ENCODE data around the gene RASA1.
A peak's percentile ranks its signal among the peaks of the same experiment; 100 is the strongest.

Gene RASA1

DNA sequence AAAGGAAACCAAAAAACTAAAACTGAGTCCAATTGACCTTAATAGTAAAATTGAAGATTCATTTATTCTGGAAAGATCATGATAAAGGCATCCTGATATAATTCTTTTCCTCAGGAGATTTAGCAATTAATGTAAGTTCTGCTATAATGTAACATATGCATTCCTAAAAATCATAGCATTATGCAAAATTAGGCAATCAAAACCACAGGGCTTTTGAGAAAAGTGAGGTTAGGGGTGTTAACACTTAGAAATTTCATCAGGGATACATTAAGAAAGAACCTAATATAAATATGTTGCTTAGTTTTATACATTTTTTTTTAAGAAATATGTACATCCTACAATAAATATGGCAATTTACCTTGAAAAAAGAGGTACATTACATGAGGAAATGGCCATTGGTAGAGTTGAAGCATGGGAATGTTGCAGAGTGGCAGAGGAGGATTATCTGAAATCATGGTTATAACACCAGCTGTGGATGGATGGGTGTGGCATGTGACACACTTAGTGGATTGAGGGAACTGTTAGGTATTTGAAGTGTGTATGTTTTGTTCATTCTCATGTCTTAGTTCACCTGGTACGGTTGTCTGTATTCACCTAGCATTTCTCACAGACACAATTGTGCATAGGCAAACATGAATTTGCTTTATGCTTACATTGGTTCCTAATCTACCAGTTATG is 94.0 kb downstream of the RASA1 start:
- no peak for DNase-seq

DNA sequence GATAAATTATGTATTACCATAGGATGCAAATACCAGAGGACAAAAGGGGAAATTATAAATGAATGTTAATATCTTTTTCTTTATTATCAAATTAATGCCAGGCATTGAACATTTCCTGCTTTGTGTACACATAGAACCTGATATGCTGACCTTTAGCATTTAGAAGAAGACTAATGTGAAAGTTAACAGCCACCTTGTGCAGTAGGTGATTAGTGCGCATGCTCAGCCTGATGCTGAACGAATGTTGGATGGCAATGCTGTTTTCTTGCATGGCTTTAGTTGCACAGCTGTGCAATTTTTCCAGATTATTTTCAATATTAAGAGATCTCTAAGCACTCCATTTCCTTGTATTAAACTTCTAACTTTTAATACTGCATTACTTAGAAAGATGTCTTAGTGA is 99.6 kb downstream of the RASA1 start:
- no peak for DNase-seq

DNA sequence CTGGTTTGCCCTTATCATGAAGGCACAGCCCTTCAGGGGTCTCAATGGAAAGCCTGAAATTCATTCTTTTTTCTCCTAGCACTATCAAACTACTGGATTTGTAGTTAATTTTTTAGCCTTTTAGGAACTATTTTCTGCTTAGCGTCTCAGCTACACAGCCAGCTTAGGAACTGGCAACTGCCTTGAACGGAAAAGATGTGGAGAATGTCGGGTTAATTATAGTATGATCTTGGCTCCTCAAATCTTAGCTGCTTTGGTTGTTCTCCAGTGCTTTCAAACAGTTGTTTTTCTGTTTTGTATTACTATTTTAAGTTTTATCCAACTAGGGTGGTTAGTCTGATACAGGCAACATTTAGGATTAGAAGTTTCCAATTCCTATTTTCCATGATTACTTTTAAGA is 100.9 kb downstream of the RASA1 start:
- DNase-seq: no peak

DNA sequence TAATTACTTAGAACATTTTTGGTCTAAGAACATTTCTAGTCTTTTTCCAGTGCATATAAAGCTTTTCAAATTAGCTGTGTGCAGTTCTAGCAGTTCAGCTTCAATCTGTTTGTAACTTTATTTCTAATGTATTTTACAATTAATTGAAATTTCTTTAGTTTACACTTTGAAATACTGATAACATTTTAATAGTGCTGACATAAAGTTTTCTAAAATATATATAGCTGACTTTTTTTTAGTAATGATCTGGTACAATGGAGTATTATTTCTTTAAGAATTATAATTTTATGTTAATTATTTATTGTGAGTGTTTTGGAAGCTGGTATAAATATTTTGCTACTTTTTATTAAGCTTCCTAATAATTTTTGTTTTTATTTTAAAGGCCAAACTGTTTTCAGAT is 101.7 kb downstream of the RASA1 start:
- DNase-seq: no peak

GRCh38 chr5:87372705-87373104 is 105.0 kb downstream of the RASA1 start:
- no peak for DNase-seq

DNA sequence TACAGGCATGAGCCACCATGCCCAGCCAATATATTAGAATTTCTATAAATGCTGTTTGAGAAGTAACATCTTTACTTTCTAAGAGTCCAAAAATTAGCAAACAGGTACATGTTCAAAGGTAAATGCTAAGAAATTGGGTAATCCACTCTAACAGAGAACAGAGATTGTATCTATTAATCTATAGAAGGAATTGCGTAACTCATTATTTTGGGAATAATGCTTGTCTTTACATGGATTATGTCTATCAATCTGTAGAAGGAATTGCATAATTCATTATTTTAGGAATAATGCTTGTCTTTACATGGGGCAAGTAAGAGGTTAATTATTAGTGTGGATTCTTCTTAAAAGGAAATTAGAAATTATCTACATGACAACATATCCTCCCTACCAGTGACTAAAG is 114.5 kb downstream of the RASA1 start:
- DNase-seq: no peak

DNA sequence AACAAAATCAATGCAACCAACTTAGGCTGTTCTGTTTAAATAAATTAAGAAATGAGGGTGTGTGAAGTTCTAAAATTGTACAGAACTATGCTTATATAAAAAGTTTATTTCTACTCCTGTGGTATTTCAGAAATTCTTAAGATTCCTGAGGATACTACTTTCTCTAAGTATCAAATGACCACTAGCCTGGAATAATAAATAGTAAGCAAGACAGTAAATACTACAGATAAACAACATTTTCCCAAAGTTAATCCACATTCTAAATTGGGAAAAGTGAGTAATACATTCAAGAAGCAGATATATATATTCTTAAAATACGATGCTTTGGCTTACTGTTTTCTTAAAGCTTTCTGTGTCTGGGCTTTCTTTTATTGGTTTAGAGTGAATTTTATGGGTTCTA is 115.5 kb downstream of the RASA1 start:
- no peak for DNase-seq

- no peak for DNase-seq
Measured at GRCh38 chr5:87385802-87386201, 118.1 kb downstream of the RASA1 start.

- DNase-seq: no peak
Measured at GRCh38 chr5:87388129-87388528, 120.4 kb downstream of the RASA1 start.

GRCh38 chr5:87389296-87390034 is 121.8 kb downstream of the RASA1 start:
- no peak for DNase-seq

DNA sequence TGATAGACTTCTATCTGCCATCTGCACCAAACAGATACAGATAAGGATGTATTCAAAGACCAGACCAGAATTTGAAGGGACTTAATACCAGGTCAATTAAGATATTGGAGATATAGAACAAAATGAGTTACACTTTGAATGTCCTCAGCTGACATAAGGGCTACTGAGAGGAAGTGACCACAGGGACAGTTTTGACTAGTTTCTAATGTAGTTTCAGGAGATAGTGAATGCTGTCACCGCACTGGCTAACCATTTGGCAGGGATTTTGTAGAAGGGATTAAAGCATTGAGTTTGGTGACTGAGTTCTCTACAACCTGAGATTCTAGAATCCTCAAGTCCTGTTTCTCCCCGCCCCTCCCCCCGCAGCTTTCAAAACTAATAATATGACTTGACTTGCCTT is 122.4 kb downstream of the RASA1 start:
- no peak for DNase-seq

DNA sequence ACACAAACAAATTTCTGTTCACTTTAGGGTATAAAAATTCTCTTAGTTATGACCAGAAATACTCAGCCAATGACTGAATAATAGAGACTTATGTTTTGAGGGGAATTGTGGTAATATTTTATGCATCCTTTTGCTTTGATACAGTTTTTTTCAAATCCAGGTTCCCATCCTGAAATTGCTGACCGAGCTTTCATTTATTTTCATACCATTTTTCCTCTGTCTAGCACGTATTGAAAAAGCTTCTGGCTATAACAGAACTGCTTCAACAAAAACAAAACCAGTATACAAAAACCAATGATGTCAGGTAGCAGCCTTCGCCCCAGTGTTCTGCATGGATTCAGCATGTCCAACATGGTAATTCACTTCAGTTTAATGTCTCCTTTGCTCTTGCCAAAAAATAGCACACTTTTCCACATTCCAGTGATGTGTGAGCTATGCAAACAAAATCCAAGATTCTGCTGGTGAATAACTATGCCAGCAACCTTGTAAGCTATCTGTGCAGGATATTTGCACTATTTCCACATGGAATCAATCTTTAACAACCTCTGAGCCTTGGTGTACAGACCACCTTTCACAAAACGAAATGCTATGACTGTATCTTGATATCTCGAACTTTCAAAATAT is 123.0 kb downstream of the RASA1 start:
- DNase-seq: no peak

DNA sequence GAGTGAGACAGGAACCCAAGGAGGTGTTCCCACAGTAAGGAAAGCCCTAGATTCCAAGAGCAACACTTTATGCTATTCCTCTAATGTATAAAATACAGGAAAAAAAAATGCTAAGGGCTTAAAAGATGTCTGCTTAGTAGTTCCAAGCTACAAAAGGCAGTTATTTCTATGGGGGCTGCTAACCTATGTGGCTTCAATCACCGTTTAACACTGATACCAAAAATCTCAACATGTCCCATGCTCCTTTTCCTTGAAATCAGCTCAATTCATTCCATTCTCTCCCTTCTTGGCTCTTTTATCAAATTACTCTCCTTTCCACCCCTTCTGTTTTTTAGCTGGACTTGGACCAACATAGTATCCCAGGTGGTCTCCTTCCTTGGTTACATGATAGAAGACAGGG is 124.5 kb downstream of the RASA1 start:
- no peak for DNase-seq

DNA sequence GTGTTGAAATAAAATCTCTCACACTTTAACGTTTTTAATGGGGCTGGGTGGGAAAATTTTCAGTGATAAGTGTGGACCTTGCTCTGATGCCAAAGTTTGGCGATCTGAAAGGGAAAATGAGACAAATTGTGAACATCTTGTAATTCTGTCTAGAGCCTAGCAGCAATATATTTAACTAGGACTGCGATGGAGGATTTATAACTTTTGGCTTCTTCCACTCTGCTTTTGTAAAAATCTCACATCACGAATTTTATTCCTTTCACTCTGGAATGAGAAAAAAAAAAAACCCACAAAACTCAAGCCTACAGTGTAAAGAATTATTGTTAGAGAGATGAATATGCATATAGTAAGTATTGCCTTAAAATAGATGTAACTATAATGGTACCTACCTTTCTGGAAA is 125.1 kb downstream of the RASA1 start:
- no peak for DNase-seq

- no peak for DNase-seq
Measured at GRCh38 chr5:87393331-87393730, 125.6 kb downstream of the RASA1 start.

DNA sequence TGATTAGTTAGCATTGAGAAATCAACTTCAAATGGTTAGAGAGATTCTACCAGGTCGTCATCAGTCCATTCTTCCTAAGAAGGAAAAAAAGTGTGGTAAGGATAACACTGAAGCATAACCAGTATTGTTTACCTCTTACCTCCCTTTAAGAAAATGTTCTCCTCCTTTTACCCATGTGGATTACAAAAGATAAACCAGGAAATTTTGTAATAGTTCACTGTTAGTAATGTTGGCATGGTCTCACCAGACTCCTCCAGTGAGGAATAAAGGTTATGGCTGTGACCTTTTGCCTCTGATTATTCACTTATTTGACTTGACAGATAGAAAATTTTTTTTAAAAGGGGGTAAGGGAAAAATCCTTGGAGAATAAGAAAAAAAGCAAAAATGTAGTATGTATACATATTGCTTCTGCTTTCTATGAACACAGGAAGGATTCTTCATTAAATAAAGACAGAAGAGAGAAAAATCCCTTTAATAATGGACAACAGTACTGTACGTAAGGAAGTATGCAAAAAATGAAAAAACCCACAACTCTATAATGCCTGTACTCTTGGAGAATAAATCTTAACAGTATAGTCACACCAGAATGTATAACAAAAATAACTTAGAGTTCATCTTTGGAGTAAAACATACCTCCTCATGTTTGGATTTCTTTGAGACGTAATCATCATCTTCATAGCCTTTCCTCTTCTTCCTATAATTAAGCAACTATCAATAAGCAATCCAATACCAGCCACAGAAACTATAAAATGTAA is 126.9 kb downstream of the RASA1 start:
- DNase-seq: no peak

DNA sequence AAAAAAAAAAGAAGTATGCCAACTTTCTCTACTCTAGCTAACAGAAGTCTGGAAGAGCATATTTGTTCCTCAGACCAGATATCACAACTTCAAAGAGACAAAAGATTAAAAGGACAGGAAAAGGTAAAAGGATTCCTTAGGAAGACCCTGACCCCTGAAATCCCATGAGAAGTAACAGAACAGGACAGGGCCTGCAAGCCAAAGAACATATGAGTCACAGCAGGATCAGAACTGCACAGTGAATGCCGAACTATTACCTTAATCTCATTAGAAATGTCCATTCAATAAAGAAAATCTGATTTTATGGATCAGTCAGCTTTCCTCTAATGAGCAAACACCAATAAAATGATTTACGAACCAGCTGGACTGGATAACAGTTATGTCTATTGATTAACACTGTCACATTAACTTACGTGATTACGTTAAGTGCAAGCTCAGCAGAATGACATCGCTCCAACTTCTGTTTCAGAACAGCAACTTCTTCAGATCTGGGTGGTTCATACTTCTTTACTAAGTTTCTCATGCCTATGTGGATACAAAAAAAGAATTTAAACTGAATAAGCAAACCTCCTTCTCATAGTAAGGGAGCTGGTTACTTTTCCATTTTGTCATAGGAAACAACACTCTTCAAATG is 131.4 kb downstream of the RASA1 start:
- DNase-seq: no peak

DNA sequence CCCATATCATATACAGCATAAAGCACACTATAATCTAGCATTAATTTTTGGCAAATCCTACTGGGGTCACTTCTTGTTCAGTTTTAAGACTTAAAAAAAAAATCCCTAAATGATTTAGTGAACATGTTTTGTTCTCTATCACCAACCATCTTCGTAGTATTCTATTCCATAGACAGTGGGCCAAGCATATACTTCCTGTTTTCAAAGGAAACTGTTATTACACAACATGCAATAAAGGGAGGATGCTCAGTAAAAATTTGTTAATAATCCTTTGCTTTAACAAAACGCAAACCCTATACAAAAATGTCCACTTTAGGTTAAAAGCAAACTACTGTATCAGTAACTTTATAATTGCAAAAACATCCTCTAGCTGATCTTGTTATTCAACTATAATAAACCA is 132.0 kb downstream of the RASA1 start:
- no peak for DNase-seq

DNA sequence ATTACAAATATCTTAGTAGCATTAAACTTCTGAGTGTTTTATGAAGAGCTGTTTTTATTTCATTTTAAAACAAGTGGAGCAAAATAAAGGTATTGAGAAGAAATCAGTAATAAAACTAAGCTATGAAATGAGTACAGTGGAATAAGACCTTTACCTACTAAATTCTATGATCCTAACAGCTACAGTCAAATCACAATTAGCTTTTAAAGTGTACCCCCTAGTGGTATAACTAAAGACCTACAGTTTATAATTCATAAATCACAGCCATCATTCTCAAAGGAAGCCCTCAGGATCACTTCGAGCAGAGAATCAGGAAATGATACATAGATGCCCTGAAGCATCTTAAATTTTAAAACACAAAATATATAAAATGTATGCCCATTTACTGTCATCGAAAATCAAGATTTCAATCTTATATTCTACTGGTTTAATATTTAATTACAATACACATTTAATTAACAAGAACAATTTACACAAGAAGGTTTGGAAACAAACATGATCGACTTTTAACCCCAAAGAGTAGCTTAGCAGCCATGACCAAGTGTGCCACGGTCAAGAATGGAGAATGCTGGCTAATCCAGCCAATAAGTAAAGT is 132.7 kb downstream of the RASA1 start:
- peak; percentile 48 for DNase-seq

DNA sequence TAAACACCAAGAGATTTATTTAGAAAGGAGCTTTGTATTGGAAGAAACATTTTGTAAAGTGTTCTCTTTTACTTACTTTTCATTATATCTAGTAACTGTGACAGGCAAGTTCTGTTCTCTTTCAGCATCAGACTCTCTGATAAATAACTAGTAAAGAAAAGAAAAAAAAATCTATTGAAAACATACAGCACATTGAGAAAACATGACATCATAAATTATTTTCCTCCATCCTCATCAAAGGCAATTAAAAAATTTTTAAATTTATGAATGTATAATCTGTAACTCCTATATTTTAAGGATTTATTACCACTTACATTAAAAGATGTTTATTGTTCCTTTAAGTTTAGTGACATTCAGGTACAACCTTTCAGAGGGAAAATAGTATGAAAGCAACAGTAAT is 133.9 kb downstream of the RASA1 start:
- DNase-seq: no peak

DNA sequence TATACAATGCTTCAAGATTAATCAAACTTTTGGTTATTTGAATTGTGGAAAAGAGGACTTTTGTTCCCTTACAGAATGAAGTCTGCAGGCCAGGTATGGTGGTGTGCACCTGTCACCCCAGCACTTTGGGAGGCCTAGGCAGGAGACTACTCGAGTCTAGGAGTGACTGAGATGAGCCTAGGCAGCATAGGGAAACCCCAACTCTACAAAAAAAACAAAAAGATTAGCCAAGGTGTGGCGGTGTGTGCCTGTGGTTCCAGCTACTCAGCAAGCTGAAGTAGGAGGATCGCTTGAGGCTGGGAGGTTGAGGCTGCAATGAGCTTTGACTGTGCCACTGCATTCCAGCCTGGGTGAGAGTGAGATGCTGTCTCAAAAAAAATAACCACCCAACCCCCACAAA is 135.7 kb downstream of the RASA1 start:
- no peak for DNase-seq

GRCh38 chr5:87403899-87404298 is 136.2 kb downstream of the RASA1 start:
- DNase-seq: no peak

DNA sequence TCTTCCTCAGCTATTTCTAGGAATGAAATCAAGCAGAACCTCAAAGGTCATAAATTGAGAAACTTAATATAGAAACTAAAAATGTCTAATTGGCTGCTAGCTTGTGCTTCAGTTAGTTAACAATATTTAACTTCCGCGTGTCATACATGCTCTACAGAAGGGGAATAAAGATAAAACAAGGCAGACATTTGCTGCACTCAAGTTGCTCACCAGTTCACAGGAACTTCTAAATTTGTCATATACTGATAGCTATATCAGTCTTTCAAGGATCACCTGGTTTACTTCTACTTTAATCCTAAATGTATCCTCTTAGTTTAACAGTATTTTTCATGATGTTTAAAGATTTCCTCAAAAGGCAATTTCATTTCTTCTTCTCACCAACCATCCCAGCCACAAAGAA is 136.7 kb downstream of the RASA1 start:
- DNase-seq: no peak

Measured in CD4-positive, alpha-beta T cell treated with Interleukin-10 for 1 hour (primary cell).